K562 (cell line): ENCODE results near the gene APIP. TPM values are rescaled to one million over a fixed set of nuclear protein-coding genes. Genes with fewer than 3 reads are reported as not detected.
A peak's percentile ranks its signal among the peaks of the same experiment; 100 is the strongest.

ENCODE experiments used
- ATAC-seq: fragments of 200-7000 bp; cut with Tn5 transposase; 3 replicates; pipeline ENCODE4 v1.9.1; 2020; ENCODE audit warnings: moderate library complexity
- BruUV-seq: library from RNA; stranded (reverse); fragments of 400-500 nt; replicated peaks from 2 replicates; lab custom pipeline; 2021; lab: Mats Ljungman, UMichigan
- CTCF ChIA-PET: fragments of 300-600 bp; formaldehyde crosslinking; extraction: SDS; loops from one replicate; lab custom pipeline; 2021; ENCODE audit warnings: low intra/inter-chr PET ratio; lab: Yijun Ruan, JAX
- POLR2A ChIA-PET: fragments of 300-600, 350-650 bp; sonication (Branson Sonifier 250); formaldehyde crosslinking; extraction: SDS; loops from one replicate; lab custom pipeline; 2021; ENCODE audit warnings: antibody characterized with exemption, inconsistent platforms; lab: Yijun Ruan, JAX
- DNase-seq, 4 experiments: peaks; one replicate each; pipeline versions ENCODE4 v3.0.0 to v3.0.0-alpha.2; 2011 to 2018; ENCODE audit warnings: low spot score in 3 of 4, mixed read lengths in 3 of 4; ENCODE audit errors: extremely low read depth in 1 of 4
- FAIRE-seq: peaks from 2 replicates; lab custom pipeline; 2011; peaks lifted over from hg19 to GRCh38; lab: Jason Lieb, UNC
- H2AFZ ChIP-seq: 2 replicates; pipeline ENCODE4 v1.6.0; 2011; ENCODE audit warnings: low read depth, low read length, control low read depth, inconsistent platforms
- H3K27ac ChIP-seq: fragments of 200-600 bp; 3 replicates; pipeline ENCODE4 v1.8.0; 2011; ENCODE audit warnings: low read depth, mild to moderate bottlenecking, control low read depth, inconsistent platforms, low read length, moderate library complexity, mixed read lengths; ENCODE audit errors: extremely low read depth
- H3K27me3 ChIP-seq, 2 experiments: fragments of 300-600 bp in 1 of 2; 2 replicates in 1 of 2; 3 replicates in 1 of 2; pipeline versions ENCODE4 v1.6.0 to v1.8.0; 2011; ENCODE audit warnings: inconsistent platforms in 2 of 2, low read length in 2 of 2, mild to moderate bottlenecking in 1 of 2, mixed read lengths in 1 of 2, moderate library complexity in 1 of 2; ENCODE audit not compliant: control insufficient read depth in 2 of 2, insufficient read depth in 2 of 2
- H3K36me3 ChIP-seq: fragments of 300-600 bp; 3 replicates; pipeline ENCODE4 v1.8.0; 2011; ENCODE audit warnings: mild to moderate bottlenecking, low read length, inconsistent platforms; ENCODE audit not compliant: control insufficient read depth, insufficient read depth
- H3K4me1 ChIP-seq, 2 experiments: fragments of 200-600 bp in 1 of 2; replicated peaks in 1 of 2; 2 replicates in 1 of 2; 3 replicates in 1 of 2; pipeline versions ENCODE4 v1.5.1 to v1.8.0; 2011; ENCODE audit warnings: inconsistent platforms in 2 of 2, low read length in 2 of 2, mild to moderate bottlenecking in 1 of 2, mixed read lengths in 1 of 2, moderate library complexity in 1 of 2; ENCODE audit not compliant: control insufficient read depth in 2 of 2, insufficient read depth in 2 of 2
- H3K4me2 ChIP-seq: 2 replicates; pipeline ENCODE4 v1.6.1; 2011; ENCODE audit warnings: low read length, control low read depth, inconsistent platforms, mixed read lengths; ENCODE audit not compliant: insufficient read depth
- H3K4me3 ChIP-seq: fragments of 200-600 bp; sonication (generic), shearing (Covaris generic); 2 replicates; pipeline ENCODE4 v1.5.1; 2016; ENCODE audit warnings: control low read depth, inconsistent platforms
- H3K79me2 ChIP-seq: fragments of 200-600 bp; 3 replicates; pipeline ENCODE4 v1.8.0; 2011; ENCODE audit warnings: low read length, inconsistent platforms; ENCODE audit not compliant: control insufficient read depth, insufficient read depth
- H3K9ac ChIP-seq, 2 experiments: 2 replicates each; pipeline versions ENCODE4 v1.6.0 to v1.6.1; 2011; ENCODE audit warnings: low read depth in 2 of 2, low read length in 2 of 2, control low read depth in 1 of 2, inconsistent platforms in 1 of 2, mild to moderate bottlenecking in 1 of 2, mixed read lengths in 1 of 2; ENCODE audit not compliant: insufficient read depth in 1 of 2
- H3K9me1 ChIP-seq: one replicate; pipeline ENCODE4 v1.6.0; 2011; ENCODE audit warnings: inconsistent platforms, mild to moderate bottlenecking, low read length, moderate library complexity; ENCODE audit not compliant: control insufficient read depth, insufficient read depth
- H3K9me3 ChIP-seq: replicated peaks from 2 replicates; pipeline ENCODE4 v1.5.1; 2011; ENCODE audit warnings: low read depth, low read length, inconsistent platforms; ENCODE audit not compliant: control insufficient read depth, insufficient read depth
- H4K20me1 ChIP-seq: replicated peaks from 2 replicates; pipeline ENCODE4 v1.6.1; 2011; ENCODE audit warnings: low read length, inconsistent platforms, mixed read lengths; ENCODE audit not compliant: control insufficient read depth, insufficient read depth
- CHD4 ChIP-seq: fragments of 200-600 bp; sonication (generic); IDR thresholded peaks from 3 replicates; pipeline ENCODE4 v1.6.1; 2012; ENCODE audit warnings: low read depth, mild to moderate bottlenecking, mixed read lengths, low read length, inconsistent platforms; ENCODE audit not compliant: insufficient read depth, insufficient replicate concordance, poor library complexity, severe bottlenecking
- CREM ChIP-seq: IDR thresholded peaks from 2 replicates; pipeline ENCODE4 v1.6.1; 2014; ENCODE audit warnings: antibody characterized with exemption, low read depth
- CSDE1 ChIP-seq, 2 experiments: fragments of 450-650 bp; IDR thresholded peaks; 2 replicates each; pipeline ENCODE4 v1.6.1; 2016; ENCODE audit warnings: mild to moderate bottlenecking in 1 of 2
- L3MBTL2 ChIP-seq: fragments of 450-650 bp; IDR thresholded peaks from 2 replicates; pipeline ENCODE4 v1.6.1; 2016; ENCODE audit warnings: mild to moderate bottlenecking, moderate library complexity
- PHF21A ChIP-seq: fragments of 450-650 bp; IDR thresholded peaks from 2 replicates; pipeline ENCODE4 v1.6.1; 2017; ENCODE audit warnings: low read depth, borderline replicate concordance
- U2AF2 ChIP-seq: fragments of 200-400 bp; formaldehyde crosslinking; optimal IDR thresholded peaks from 2 replicates; pipeline ENCODE3; 2017; ENCODE audit warnings: low read depth, mild to moderate bottlenecking, low read length
- ZNF644 ChIP-seq: fragments of 200-800 bp; sonication (Bioruptor generic); IDR thresholded peaks from 2 replicates; pipeline ENCODE4 v1.6.1; 2016; ENCODE audit warnings: low read depth, missing genetic modification characterization, missing compliant biosample characterization
- WGBS: fragments of 100-300 bp; shearing (Covaris generic); methylation state at CpG from one replicate; pipeline ENCODE4 v1.1.6; 2016; ENCODE audit warnings: low coverage, mixed read lengths; ENCODE audit not compliant: insufficient coverage; ENCODE audit errors: missing lambda C conversion rate; 5-methylcytosine and 5-hydroxymethylcytosine counted together
- in situ Hi-C: fragments of 300-500 bp; cut with MboI; formaldehyde crosslinking; loops from 4 replicates; pipeline ENCODE4 v1.15.0; 2018; ENCODE audit warnings: inconsistent platforms, mixed read lengths
- intact Hi-C: fragments of 100-400 bp; cut with micrococcal nuclease; formaldehyde crosslinking; loops from 2 replicates; pipeline ENCODE4 v1.14.2; 2022
- polyA plus RNA-seq, 8 experiments: library from polyadenylated mRNA; depleted of rRNA in 4 of 8; stranded (reverse) in 5 of 8; unstranded in 3 of 8; fragments of >200 nt; fragmentation: Nextera tagmentation in 2 of 8; fragmentation: Illumina TruSeq in 1 of 8; extraction: Ambion mirVana in 2 of 8; extraction: Trizol in 1 of 8; gene quantifications; 2 replicates each; pipeline versions ENCODE4 v1.2.1 to v1.2.3, GENCODE V29; 2011 to 2014; ENCODE audit warnings: inconsistent platforms in 1 of 8, missing spikeins in 1 of 8
- total RNA-seq, 7 experiments: library from RNA; depleted of rRNA in 6 of 7; stranded (reverse); fragments of >200 nt in 6 of 7; fragmentation: Illumina TruSeq in 2 of 7; extraction: Trizol in 2 of 7; gene quantifications; 2 replicates each; pipeline versions ENCODE4 v1.2.1 to v1.2.3, GENCODE V29; 2011 to 2021; ENCODE audit warnings: low replicate concordance in 1 of 7

Gene APIP
- total and polyA plus RNA-seq, 9 of the 15 experiments (the other 6 are each of a cell fraction or from before 2014, with no cell fraction given), result 63.7 to 110 (median 82.8) TPM

GRCh38 chr11:34860034-34860433 lies 56.1 kb downstream of the APIP start:
- 41% methylated on average over 4 of the region's 4 CpGs for WGBS
- Histone ChIP-seq H3K4me1 (no peaks in the 10 kb centered on the region; a peak in 1 of 5 replicates), H4K20me1 (no peaks in the 10 kb centered on the region), H3K27ac (no peak overlapping the region), H2AFZ (no peak overlapping the region), H3K9ac (no peak overlapping the region), H3K4me2 (no peak overlapping the region), H3K36me3 (no peaks in the 10 kb centered on the region), H3K9me3 (no peaks in the 10 kb centered on the region), H3K79me2 (no peaks in the 10 kb centered on the region), H3K9me1 (no peaks in the 10 kb centered on the region), H3K4me3 (no peak overlapping the region), H3K27me3 (no peaks in the 10 kb centered on the region)
- ATAC-seq (no peak), DNase-seq (no peak), FAIRE-seq (no peak)
- in situ Hi-C loops (no loop called here), intact Hi-C loops (no loop called here)
- TF ChIP-seq L3MBTL2 (0 out of 2 replicates have a peak, but pooled peaks have one; percentile 13), CREM (no peak)
- ChIA-PET CTCF (no interaction called here), POLR2A (no interaction called here)
- BruUV-seq, result no TSS peak

GRCh38 chr11:34859496-34859895 lies 56.7 kb downstream of the APIP start:
- Histone ChIP-seq H3K4me3 (no peak overlapping the region), H3K79me2 (no peaks in the 10 kb centered on the region), H2AFZ (no peak overlapping the region), H3K4me2 (no peak overlapping the region), H4K20me1 (no peaks in the 10 kb centered on the region), H3K27me3 (no peaks in the 10 kb centered on the region), H3K4me1 (no peaks in the 10 kb centered on the region; a peak in 1 of 5 replicates), H3K9me3 (no peaks in the 10 kb centered on the region), H3K9ac (no peak overlapping the region), H3K9me1 (no peaks in the 10 kb centered on the region), H3K27ac (no peak overlapping the region), H3K36me3 (no peaks in the 10 kb centered on the region)
- in situ Hi-C loops (no loop called here), intact Hi-C loops (no loop called here)
- BruUV-seq, result no TSS peak
- WGBS, result 28% methylated on average over 2 of the region's 2 CpGs
- CTCF ChIA-PET, result no interaction called here
- POLR2A ChIA-PET, result no interaction called here
- ATAC-seq (no peak), DNase-seq (no peak), FAIRE-seq (no peak)
- TF ChIP-seq U2AF2 (no peak), PHF21A (no peak), CHD4 (no peak), CSDE1 (IDR thresholded peaks at IDR 0.05) (no peak), ZNF644 (no peak)
